Peyer's patch (tissue), 4 donors: ENCODE measurements around the gene MAGI3.

Source experiments
- CTCF ChIP-seq, 6 experiments: fragments of 450-650 bp in 4 of 6; fragments of 200-600 bp in 2 of 6; sonication (generic) in 1 of 6; IDR thresholded peaks; one replicate each; pipeline ENCODE4 v1.5.1; 2017 to 2019; ENCODE audit warnings: antibody characterized with exemption in 6 of 6, mild to moderate bottlenecking in 3 of 6, moderate library complexity in 1 of 6
- POLR2A ChIP-seq, 2 donors: fragments of 450-650 bp; IDR thresholded peaks; one replicate each; pipeline ENCODE4 v1.5.1; 2017; ENCODE audit warnings: antibody characterized with exemption in 2 of 2, mild to moderate bottlenecking in 2 of 2, moderate library complexity in 2 of 2

- no peak for TF ChIP-seq CTCF (IDR thresholded peaks at IDR 0.05)
- no peak for TF ChIP-seq POLR2A (IDR thresholded peaks at IDR 0.05)
Measured at GRCh38 chr1:113456967-113457366, 66.7 kb downstream of the MAGI3 start.
